SU-DHL-6 (cell line): ENCODE results near the gene SFMBT2.

Experiments used
- CTCF ChIP-seq: fragments of 200-600 bp; sonication (generic); IDR thresholded peaks from one replicate; pipeline ENCODE4 v1.5.1; 2017; ENCODE audit warnings: antibody characterized with exemption, mild to moderate bottlenecking, low read length, moderate library complexity; ENCODE audit not compliant: insufficient read depth, poor library complexity, severe bottlenecking
- EZH2phosphoT487 ChIP-seq: fragments of 200-600 bp; sonication (generic), shearing (Covaris generic); conservative IDR thresholded peaks from 2 replicates; pipeline ENCODE4 v1.6.1; 2018; ENCODE audit warnings: mild to moderate bottlenecking, antibody characterized with exemption, low read length, moderate library complexity, mixed read lengths

- no peak for TF ChIP-seq CTCF
- no peak for TF ChIP-seq EZH2phosphoT487
These were observed 293.5 kb downstream of the SFMBT2 start for GRCh38 chr10:7117177-7117799.
